ENCODE data around the gene PSMA3. TPM values are rescaled to one million over a fixed set of nuclear protein-coding genes. Genes with fewer than 3 reads are reported as not detected.

PSMA3 gene
- total RNA-seq, 1 experiment from 2014 or later: 203 TPM

GRCh38 chr14:58281969-58282368 lies 37.3 kb downstream of the PSMA3 start:
- Mint-ChIP-seq H3K4me1 (ENCODE audit: insufficient read depth, unreplicated experiment) (peaks cover 42% of the 10 kb centered on the region), H3K9me3 (ENCODE audit: unreplicated experiment) (no peaks in the 10 kb centered on the region), H3K27me3 (ENCODE audit: insufficient read depth, unreplicated experiment) (no peaks in the 10 kb centered on the region), H3K4me3 (ENCODE audit: unreplicated experiment) (peak overlapping the region; percentile 43), H3K36me3 (ENCODE audit: insufficient read depth, unreplicated experiment) (peaks cover 86% of the 10 kb centered on the region), H3K27ac (ENCODE audit: low read depth, unreplicated experiment) (peak overlapping the region; percentile 97)
- ChIA-PET CTCF (interaction anchor here (1.0 kb wide), 1 partner anchor 9 kb away, joined by 4 read pairs; no protein-coding TSS in a partner anchor), POLR2A (interaction anchor here (0.6 to 6.2 kb wide), 11 partner anchors 7 to 146 kb away, joined by 3 to 88 read pairs (median 4); partner anchors contain the start of genes ARID4A, KIAA0586, PSMA3 and TIMM9)
- no TSS peak for BruUV-seq (replicated peaks)
- no peak for DNase-seq (ENCODE audit: unreplicated experiment)
- no peak for TF ChIP-seq CTCF (IDR thresholded peaks at IDR 0.05; ENCODE audit: unreplicated experiment)
- intact Hi-C loops (cut with micrococcal nuclease): no loop called here

GRCh38 chr14:58282925-58283593 lies 38.4 kb downstream of the PSMA3 start:
- BruUV-seq (replicated peaks): no TSS peak
- ChIA-PET CTCF (no interaction called here), POLR2A (interaction anchor here (1.2 to 6.2 kb wide), 2 partner anchors 15 to 39 kb away, joined by 5 to 88 read pairs; partner anchors contain the start of genes ARID4A and PSMA3)
- DNase-seq (ENCODE audit: unreplicated experiment): no peak
- Mint-ChIP-seq H3K4me3 (ENCODE audit: unreplicated experiment) (no peak overlapping the region), H3K4me1 (ENCODE audit: insufficient read depth, unreplicated experiment) (peaks cover 47% of the 10 kb centered on the region), H3K9me3 (ENCODE audit: unreplicated experiment) (no peaks in the 10 kb centered on the region), H3K36me3 (ENCODE audit: insufficient read depth, unreplicated experiment) (peaks cover 86% of the 10 kb centered on the region), H3K27me3 (ENCODE audit: insufficient read depth, unreplicated experiment) (no peaks in the 10 kb centered on the region), H3K27ac (ENCODE audit: low read depth, unreplicated experiment) (peak overlapping the region; percentile 97)
- intact Hi-C loops (cut with micrococcal nuclease): no loop called here
- no peak for TF ChIP-seq CTCF (IDR thresholded peaks at IDR 0.05; ENCODE audit: unreplicated experiment)

- POLR2A ChIA-PET: interaction anchor here (1.2 to 6.2 kb wide), 2 partner anchors 15 to 39 kb away, joined by 5 to 88 read pairs; partner anchors contain the start of genes ARID4A and PSMA3
- peaks cover 52% of the 10 kb centered on the region for H3K4me1 Mint-ChIP-seq (ENCODE audit: insufficient read depth, unreplicated experiment)
- intact Hi-C loops (cut with micrococcal nuclease): no loop called here
- H3K36me3 Mint-ChIP-seq (ENCODE audit: insufficient read depth, unreplicated experiment): peaks cover 86% of the 10 kb centered on the region
- H3K27ac Mint-ChIP-seq (ENCODE audit: low read depth, unreplicated experiment): peak overlapping the region; percentile 49
- CTCF ChIA-PET: no interaction called here
- DNase-seq (ENCODE audit: unreplicated experiment): no peak
- no peaks in the 10 kb centered on the region for H3K27me3 Mint-ChIP-seq (ENCODE audit: insufficient read depth, unreplicated experiment)
- H3K4me3 Mint-ChIP-seq (ENCODE audit: unreplicated experiment): no peak overlapping the region
- H3K9me3 Mint-ChIP-seq (ENCODE audit: unreplicated experiment): no peaks in the 10 kb centered on the region
- BruUV-seq (replicated peaks): no TSS peak
- TF ChIP-seq CTCF (IDR thresholded peaks at IDR 0.05; ENCODE audit: unreplicated experiment): no peak
Observed at GRCh38 chr14:58283730-58284129, 39.1 kb downstream of the PSMA3 start.

- Mint-ChIP-seq H3K4me1 (ENCODE audit: insufficient read depth, unreplicated experiment) (peaks cover 53% of the 10 kb centered on the region), H3K4me3 (ENCODE audit: unreplicated experiment) (no peak overlapping the region), H3K27me3 (ENCODE audit: insufficient read depth, unreplicated experiment) (no peaks in the 10 kb centered on the region), H3K36me3 (ENCODE audit: insufficient read depth, unreplicated experiment) (peaks cover 86% of the 10 kb centered on the region), H3K9me3 (ENCODE audit: unreplicated experiment) (no peaks in the 10 kb centered on the region), H3K27ac (ENCODE audit: low read depth, unreplicated experiment) (peak overlapping the region; percentile 21)
- BruUV-seq (replicated peaks): no TSS peak
- intact Hi-C loops (cut with micrococcal nuclease): no loop called here
- TF ChIP-seq CTCF (IDR thresholded peaks at IDR 0.05; ENCODE audit: unreplicated experiment): no peak
- CTCF ChIA-PET: no interaction called here
- DNase-seq (ENCODE audit: unreplicated experiment): no peak
- POLR2A ChIA-PET: interaction anchor here (1.3 to 5.4 kb wide), 2 partner anchors 8 to 14 kb away, joined by 5 to 82 read pairs; partner anchors contain the start of gene ARID4A
Observed at GRCh38 chr14:58285132-58285531, 40.5 kb downstream of the PSMA3 start.
